ENCODE data around the gene AMACR.

Gene AMACR

GRCh38 chr5:34026089-34026761 lies 18.4 kb upstream of the AMACR start:
- no peak overlapping the region for H2BK5ac ChIP-seq (ENCODE audit: low read length)
- DNase-seq: no peak
- H3K18ac ChIP-seq (ENCODE audit: low read length): no peak overlapping the region
- H2BK120ac ChIP-seq (ENCODE audit: low read depth, low read length): no peak overlapping the region
- H3K4me1 ChIP-seq (ENCODE audit: control insufficient read depth, low read depth, low read length): peaks cover 3% of the 10 kb centered on the region
- H3K27ac ChIP-seq (ENCODE audit: low read depth, low read length): no peak overlapping the region
- H2AK5ac ChIP-seq (ENCODE audit: low read length): no peak overlapping the region
- H3K56ac ChIP-seq (ENCODE audit: low read length): no peak overlapping the region
- H3K79me2 ChIP-seq (ENCODE audit: control insufficient read depth, insufficient read depth, low read length): no peaks in the 10 kb centered on the region
- H4K8ac ChIP-seq (ENCODE audit: low read depth, low read length): no peak overlapping the region
- no peaks in the 10 kb centered on the region for H3K36me3 ChIP-seq (ENCODE audit: control insufficient read depth, insufficient read depth, low read length)
- H3K4me2 ChIP-seq (ENCODE audit: low read length): no peak overlapping the region
- H3K27me3 ChIP-seq (ENCODE audit: insufficient read depth, low read length, poor library complexity): no peaks in the 10 kb centered on the region
- H3K4ac ChIP-seq (ENCODE audit: low read depth, low read length): no peak overlapping the region
- no peak overlapping the region for H4K5ac ChIP-seq (ENCODE audit: low read length)
- H2BK15ac ChIP-seq (replicated peaks; ENCODE audit: low read depth): no peak overlapping the region
- no peak overlapping the region for H3K23ac ChIP-seq (ENCODE audit: low read length)
- no peaks in the 10 kb centered on the region for H3K79me1 ChIP-seq (ENCODE audit: low read length)
- H3K9ac ChIP-seq (ENCODE audit: low read length): no peak overlapping the region
- no CpG with 5 or more reads among the region's 9 CpGs for WGBS (ENCODE audit: extremely low coverage, insufficient coverage, low lambda C conversion rate)
- H3K4me3 ChIP-seq (ENCODE audit: low read length): no peak overlapping the region

- no peak overlapping the region for H3K23ac ChIP-seq (ENCODE audit: low read length)
- H3K36me3 ChIP-seq (ENCODE audit: control insufficient read depth, insufficient read depth, low read length): no peaks in the 10 kb centered on the region
- no peaks in the 10 kb centered on the region for H3K27me3 ChIP-seq (ENCODE audit: insufficient read depth, low read length, poor library complexity)
- no peaks in the 10 kb centered on the region for H3K79me1 ChIP-seq (ENCODE audit: low read length)
- H3K18ac ChIP-seq (ENCODE audit: low read length): no peak overlapping the region
- no peak overlapping the region for H3K4me2 ChIP-seq (ENCODE audit: low read length)
- H4K5ac ChIP-seq (ENCODE audit: low read length): no peak overlapping the region
- H4K8ac ChIP-seq (ENCODE audit: low read depth, low read length): no peak overlapping the region
- peak overlapping the region; percentile 49 for H3K56ac ChIP-seq (ENCODE audit: low read length)
- H3K27ac ChIP-seq (ENCODE audit: low read depth, low read length): no peak overlapping the region
- H3K9ac ChIP-seq (ENCODE audit: low read length): no peak overlapping the region
- H2BK120ac ChIP-seq (ENCODE audit: low read depth, low read length): no peak overlapping the region
- no CpG with 5 or more reads among the region's 2 CpGs for WGBS (ENCODE audit: extremely low coverage, insufficient coverage, low lambda C conversion rate)
- no peak overlapping the region for H3K4me3 ChIP-seq (ENCODE audit: low read length)
- no peaks in the 10 kb centered on the region for H3K79me2 ChIP-seq (ENCODE audit: control insufficient read depth, insufficient read depth, low read length)
- no peak overlapping the region for H2BK5ac ChIP-seq (ENCODE audit: low read length)
- no peak overlapping the region for H2AK5ac ChIP-seq (ENCODE audit: low read length)
- no peak overlapping the region for H2BK15ac ChIP-seq (replicated peaks; ENCODE audit: low read depth)
- DNase-seq: peak; percentile 57
- H3K4me1 ChIP-seq (ENCODE audit: control insufficient read depth, low read depth, low read length): peaks cover 3% of the 10 kb centered on the region
- no peak overlapping the region for H3K4ac ChIP-seq (ENCODE audit: low read depth, low read length)
These were observed 14.4 kb upstream of the AMACR start for GRCh38 chr5:34022121-34022705.

DNA sequence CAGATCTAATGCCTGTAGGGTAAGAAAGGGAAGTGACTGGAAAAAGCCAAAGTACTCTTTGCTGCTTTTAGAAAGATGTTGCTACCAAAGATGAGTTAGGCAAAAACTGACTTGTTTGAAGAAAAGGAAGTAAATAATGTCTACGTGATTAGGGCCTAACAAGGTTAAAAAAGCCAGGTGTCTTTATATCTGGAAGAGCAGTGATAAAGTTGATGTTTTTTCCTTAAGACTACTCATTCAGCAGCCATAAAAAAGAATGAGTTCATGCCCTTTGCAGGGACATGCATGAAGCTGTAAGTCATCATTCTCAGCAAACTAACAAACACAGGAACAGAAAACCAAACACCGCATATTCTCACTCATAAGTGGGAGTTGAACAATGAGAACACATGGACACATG lies 13.5 kb upstream of the AMACR start:
- H3K4ac ChIP-seq (ENCODE audit: low read depth, low read length): no peak overlapping the region
- H3K36me3 ChIP-seq (ENCODE audit: control insufficient read depth, insufficient read depth, low read length): no peaks in the 10 kb centered on the region
- no peak overlapping the region for H2BK120ac ChIP-seq (ENCODE audit: low read depth, low read length)
- no peak overlapping the region for H3K18ac ChIP-seq (ENCODE audit: low read length)
- H2AK5ac ChIP-seq (ENCODE audit: low read length): no peak overlapping the region
- H3K4me2 ChIP-seq (ENCODE audit: low read length): no peak overlapping the region
- H3K79me2 ChIP-seq (ENCODE audit: control insufficient read depth, insufficient read depth, low read length): no peaks in the 10 kb centered on the region
- H2BK5ac ChIP-seq (ENCODE audit: low read length): no peak overlapping the region
- peaks cover 3% of the 10 kb centered on the region for H3K4me1 ChIP-seq (ENCODE audit: control insufficient read depth, low read depth, low read length)
- no peak overlapping the region for H4K8ac ChIP-seq (ENCODE audit: low read depth, low read length)
- no CpG with 5 or more reads among the region's 2 CpGs for WGBS (ENCODE audit: extremely low coverage, insufficient coverage, low lambda C conversion rate)
- H3K4me3 ChIP-seq (ENCODE audit: low read length): no peak overlapping the region
- DNase-seq: no peak
- no peak overlapping the region for H3K56ac ChIP-seq (ENCODE audit: low read length)
- H2BK15ac ChIP-seq (replicated peaks; ENCODE audit: low read depth): no peak overlapping the region
- no peaks in the 10 kb centered on the region for H3K79me1 ChIP-seq (ENCODE audit: low read length)
- no peaks in the 10 kb centered on the region for H3K27me3 ChIP-seq (ENCODE audit: insufficient read depth, low read length, poor library complexity)
- no peak overlapping the region for H3K27ac ChIP-seq (ENCODE audit: low read depth, low read length)
- H3K9ac ChIP-seq (ENCODE audit: low read length): no peak overlapping the region
- no peak overlapping the region for H3K23ac ChIP-seq (ENCODE audit: low read length)
- H4K5ac ChIP-seq (ENCODE audit: low read length): no peak overlapping the region

- no CpG with 5 or more reads among the region's 1 CpG for WGBS (ENCODE audit: extremely low coverage, insufficient coverage, low lambda C conversion rate)
- Histone ChIP-seq H4K8ac (ENCODE audit: low read depth, low read length) (no peak overlapping the region), H3K56ac (ENCODE audit: low read length) (no peak overlapping the region)
These were observed 12.9 kb upstream of the AMACR start for GRCh38 chr5:34020726-34021125.

GRCh38 chr5:34017254-34017653 lies 9.4 kb upstream of the AMACR start:
- no peak overlapping the region for H2BK5ac ChIP-seq (ENCODE audit: low read length)

More at GRCh38 chr5:34020726-34021125, 12.9 kb upstream of the AMACR start:
- Histone ChIP-seq H3K9ac (ENCODE audit: low read length) (no peak overlapping the region), H3K23ac (ENCODE audit: low read length) (no peak overlapping the region), H3K79me1 (ENCODE audit: low read length) (no peaks in the 10 kb centered on the region), H3K4ac (ENCODE audit: low read depth, low read length) (no peak overlapping the region), H3K18ac (ENCODE audit: low read length) (no peak overlapping the region), H3K79me2 (ENCODE audit: control insufficient read depth, insufficient read depth, low read length) (no peaks in the 10 kb centered on the region), H3K4me2 (ENCODE audit: low read length) (no peak overlapping the region), H2BK120ac (ENCODE audit: low read depth, low read length) (no peak overlapping the region), H4K5ac (ENCODE audit: low read length) (no peak overlapping the region), H2BK15ac (replicated peaks; ENCODE audit: low read depth) (no peak overlapping the region), H3K36me3 (ENCODE audit: control insufficient read depth, insufficient read depth, low read length) (no peaks in the 10 kb centered on the region), H3K4me3 (ENCODE audit: low read length) (no peak overlapping the region), H2BK5ac (ENCODE audit: low read length) (no peak overlapping the region), H2AK5ac (ENCODE audit: low read length) (no peak overlapping the region), H3K4me1 (ENCODE audit: control insufficient read depth, low read depth, low read length) (peaks cover 3% of the 10 kb centered on the region), H3K27me3 (ENCODE audit: insufficient read depth, low read length, poor library complexity) (no peaks in the 10 kb centered on the region), H3K27ac (ENCODE audit: low read depth, low read length) (no peak overlapping the region)
- DNase-seq: no peak

GRCh38 chr5:34016750-34017149 lies 8.9 kb upstream of the AMACR start:
- Histone ChIP-seq H3K4me3 (ENCODE audit: low read length) (no peak overlapping the region), H3K79me2 (ENCODE audit: control insufficient read depth, insufficient read depth, low read length) (no peaks in the 10 kb centered on the region), H3K27ac (ENCODE audit: low read depth, low read length) (no peak overlapping the region)

More at GRCh38 chr5:34017254-34017653, 9.4 kb upstream of the AMACR start:
- Histone ChIP-seq H4K8ac (ENCODE audit: low read depth, low read length) (no peak overlapping the region), H3K79me2 (ENCODE audit: control insufficient read depth, insufficient read depth, low read length) (no peaks in the 10 kb centered on the region), H3K56ac (ENCODE audit: low read length) (no peak overlapping the region), H2BK120ac (ENCODE audit: low read depth, low read length) (no peak overlapping the region), H2AK5ac (ENCODE audit: low read length) (no peak overlapping the region), H3K79me1 (ENCODE audit: low read length) (no peaks in the 10 kb centered on the region), H3K27ac (ENCODE audit: low read depth, low read length) (no peak overlapping the region), H3K4me2 (ENCODE audit: low read length) (no peak overlapping the region), H3K4me1 (ENCODE audit: control insufficient read depth, low read depth, low read length) (peaks cover under 1% of the 10 kb centered on the region), H3K36me3 (ENCODE audit: control insufficient read depth, insufficient read depth, low read length) (no peaks in the 10 kb centered on the region), H3K27me3 (ENCODE audit: insufficient read depth, low read length, poor library complexity) (no peaks in the 10 kb centered on the region), H3K18ac (ENCODE audit: low read length) (no peak overlapping the region), H3K23ac (ENCODE audit: low read length) (no peak overlapping the region), H3K4ac (ENCODE audit: low read depth, low read length) (no peak overlapping the region), H2BK15ac (replicated peaks; ENCODE audit: low read depth) (no peak overlapping the region), H3K4me3 (ENCODE audit: low read length) (no peak overlapping the region), H3K9ac (ENCODE audit: low read length) (no peak overlapping the region), H4K5ac (ENCODE audit: low read length) (no peak overlapping the region)
- no peak for DNase-seq
- whole genome bisulfite sequencing (ENCODE audit: extremely low coverage, insufficient coverage, low lambda C conversion rate): no CpG with 5 or more reads among the region's 2 CpGs

More at GRCh38 chr5:34016750-34017149, 8.9 kb upstream of the AMACR start:
- H3K9ac ChIP-seq (ENCODE audit: low read length): no peak overlapping the region
- H3K27me3 ChIP-seq (ENCODE audit: insufficient read depth, low read length, poor library complexity): no peaks in the 10 kb centered on the region
- H3K18ac ChIP-seq (ENCODE audit: low read length): no peak overlapping the region
- no peak overlapping the region for H2BK120ac ChIP-seq (ENCODE audit: low read depth, low read length)
- H2AK5ac ChIP-seq (ENCODE audit: low read length): no peak overlapping the region
- H3K4ac ChIP-seq (ENCODE audit: low read depth, low read length): no peak overlapping the region
- WGBS (ENCODE audit: extremely low coverage, insufficient coverage, low lambda C conversion rate): no CpG with 5 or more reads among the region's 2 CpGs
- no peak overlapping the region for H3K23ac ChIP-seq (ENCODE audit: low read length)
- H2BK5ac ChIP-seq (ENCODE audit: low read length): no peak overlapping the region
- H3K56ac ChIP-seq (ENCODE audit: low read length): no peak overlapping the region
- no peaks in the 10 kb centered on the region for H3K36me3 ChIP-seq (ENCODE audit: control insufficient read depth, insufficient read depth, low read length)
- H4K5ac ChIP-seq (ENCODE audit: low read length): no peak overlapping the region
- no peaks in the 10 kb centered on the region for H3K79me1 ChIP-seq (ENCODE audit: low read length)
- no peak overlapping the region for H3K4me2 ChIP-seq (ENCODE audit: low read length)
- no peak for DNase-seq
- H2BK15ac ChIP-seq (replicated peaks; ENCODE audit: low read depth): no peak overlapping the region
- H3K4me1 ChIP-seq (ENCODE audit: control insufficient read depth, low read depth, low read length): no peaks in the 10 kb centered on the region
- no peak overlapping the region for H4K8ac ChIP-seq (ENCODE audit: low read depth, low read length)
